Right lobe of liver (tissue), 4 donors: ENCODE measurements around the gene ST14.

Source experiments
- POLR2A ChIP-seq: fragments of 450-650 bp; IDR thresholded peaks from one replicate; pipeline ENCODE4 v1.6.1; 2017; ENCODE audit warnings: antibody characterized with exemption, mild to moderate bottlenecking
- TF ChIP-seq, protein P1 (sequence below), 4 donors: fragments of 200-600 bp in 3 of 4; fragments of 450-650 bp in 1 of 4; IDR thresholded peaks; one replicate each; pipeline versions ENCODE4 v1.5.1 to v1.8.0; 2016 to 2022; ENCODE audit warnings: antibody characterized with exemption in 4 of 4, mild to moderate bottlenecking in 2 of 4
- donor health status: DM: no; HTN: no; CAD: no.
- donor health status: DM: no; HTN: no; CAD: no.
- donor health status: DM: no; HTN: yes; CAD: no.

DNA sequence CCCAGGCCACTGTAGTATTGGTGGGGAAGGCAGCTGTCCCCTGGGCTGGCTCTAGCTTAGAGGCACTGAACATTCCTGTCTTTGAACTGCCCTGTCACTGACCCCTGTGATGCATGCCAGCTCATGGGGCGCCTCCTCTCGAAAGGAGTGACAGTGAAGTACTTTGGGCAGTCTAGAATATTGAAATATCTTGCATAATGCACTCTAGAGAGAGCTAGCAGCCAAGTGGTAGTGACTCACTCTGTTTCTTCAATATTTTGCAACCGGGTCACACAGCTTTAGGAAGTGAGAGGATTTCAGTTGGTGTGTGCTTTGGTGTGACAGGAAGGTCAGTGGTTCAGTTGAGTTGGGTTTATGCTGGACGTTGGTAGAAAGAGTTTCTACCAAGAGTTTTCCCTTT, 35.5 kb upstream of the ST14 start:
- no peak for TF ChIP-seq POLR2A
- TF ChIP-seq, protein P1, sequence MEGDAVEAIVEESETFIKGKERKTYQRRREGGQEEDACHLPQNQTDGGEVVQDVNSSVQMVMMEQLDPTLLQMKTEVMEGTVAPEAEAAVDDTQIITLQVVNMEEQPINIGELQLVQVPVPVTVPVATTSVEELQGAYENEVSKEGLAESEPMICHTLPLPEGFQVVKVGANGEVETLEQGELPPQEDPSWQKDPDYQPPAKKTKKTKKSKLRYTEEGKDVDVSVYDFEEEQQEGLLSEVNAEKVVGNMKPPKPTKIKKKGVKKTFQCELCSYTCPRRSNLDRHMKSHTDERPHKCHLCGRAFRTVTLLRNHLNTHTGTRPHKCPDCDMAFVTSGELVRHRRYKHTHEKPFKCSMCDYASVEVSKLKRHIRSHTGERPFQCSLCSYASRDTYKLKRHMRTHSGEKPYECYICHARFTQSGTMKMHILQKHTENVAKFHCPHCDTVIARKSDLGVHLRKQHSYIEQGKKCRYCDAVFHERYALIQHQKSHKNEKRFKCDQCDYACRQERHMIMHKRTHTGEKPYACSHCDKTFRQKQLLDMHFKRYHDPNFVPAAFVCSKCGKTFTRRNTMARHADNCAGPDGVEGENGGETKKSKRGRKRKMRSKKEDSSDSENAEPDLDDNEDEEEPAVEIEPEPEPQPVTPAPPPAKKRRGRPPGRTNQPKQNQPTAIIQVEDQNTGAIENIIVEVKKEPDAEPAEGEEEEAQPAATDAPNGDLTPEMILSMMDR (IDR thresholded peaks at IDR 0.05): no peak
